HepG2 (cell line): ENCODE measurements around the gene TLK1. TPM values are rescaled to one million over a fixed set of nuclear protein-coding genes. Genes with fewer than 3 reads are reported as not detected.

ENCODE experiments used
- ATAC-seq: fragments of 200-7000 bp; cut with Tn5 transposase; 3 replicates; pipeline ENCODE4 v1.9.1; 2020; ENCODE audit warnings: mild to moderate bottlenecking, moderate library complexity
- BruUV-seq: library from RNA; stranded (reverse); fragments of 400-500 nt; replicated peaks from 2 replicates; lab custom pipeline; 2021; lab: Mats Ljungman, UMichigan
- CTCF ChIA-PET: fragments of 300-600 bp; formaldehyde crosslinking; extraction: SDS; loops from one replicate; lab custom pipeline; 2021; ENCODE audit warnings: low total read pairs, inconsistent platforms, low intra/inter-chr PET ratio; lab: Yijun Ruan, JAX
- POLR2A ChIA-PET: fragments of 350-600 bp; sonication (Branson Sonifier 250); formaldehyde crosslinking; loops from one replicate; lab custom pipeline; 2020; ENCODE audit warnings: antibody characterized with exemption, inconsistent platforms; lab: Yijun Ruan, JAX
- DNase-seq: peaks from one replicate; pipeline ENCODE4 v3.0.0-alpha.2; 2015; ENCODE audit warnings: low spot score
- FAIRE-seq: peaks from 3 replicates; lab custom pipeline; 2011; peaks lifted over from hg19 to GRCh38; lab: Jason Lieb, UNC
- H2AFZ ChIP-seq: one replicate; pipeline ENCODE4 v1.6.1; 2011; ENCODE audit warnings: low read length, inconsistent platforms
- H3K27ac ChIP-seq: fragments of 300-600 bp; 3 replicates; pipeline ENCODE4 v1.8.0; 2011; ENCODE audit warnings: mixed run types, mild to moderate bottlenecking, mixed read lengths, low read length, inconsistent platforms; ENCODE audit not compliant: insufficient read depth; ENCODE audit errors: extremely low read length
- H3K27me3 ChIP-seq, 2 experiments: fragments of 200-600 bp in 1 of 2; 2 replicates in 1 of 2; 3 replicates in 1 of 2; pipeline versions ENCODE4 v1.6.0 to v1.8.0; 2011; ENCODE audit warnings: low read length in 2 of 2, mild to moderate bottlenecking in 2 of 2, moderate library complexity in 2 of 2, inconsistent platforms in 1 of 2; ENCODE audit not compliant: insufficient read depth in 2 of 2, control insufficient read depth in 1 of 2
- H3K36me3 ChIP-seq, 2 experiments: fragments of 200-600 bp in 1 of 2; replicated peaks in 1 of 2; 2 replicates in 1 of 2; 3 replicates in 1 of 2; pipeline versions ENCODE4 v1.5.1 to v1.8.0; 2011; ENCODE audit warnings: low read length in 2 of 2, inconsistent platforms in 1 of 2; ENCODE audit not compliant: insufficient read depth in 2 of 2, control insufficient read depth in 1 of 2
- H3K4me1 ChIP-seq: 2 replicates; pipeline ENCODE4 v1.5.1; 2012; ENCODE audit warnings: low read length, inconsistent platforms; ENCODE audit not compliant: insufficient read depth
- H3K4me2 ChIP-seq: 2 replicates; pipeline ENCODE4 v1.6.0; 2011; ENCODE audit warnings: low read depth, low read length, inconsistent platforms
- H3K4me3 ChIP-seq, 3 experiments: fragments of 200-600 bp in 1 of 3; sonication (generic), shearing (Covaris generic) in 1 of 3; replicated peaks in 1 of 3; 2 replicates each; pipeline ENCODE4 v1.5.1; 2011 to 2016; ENCODE audit warnings: low read length in 3 of 3, inconsistent platforms in 2 of 3, low read depth in 2 of 3, mild to moderate bottlenecking in 2 of 3, control low read depth in 1 of 3, mixed read lengths in 1 of 3; ENCODE audit not compliant: insufficient read depth in 1 of 3
- H3K79me2 ChIP-seq: one replicate; pipeline ENCODE4 v1.6.1; 2011; ENCODE audit warnings: low read length, inconsistent platforms; ENCODE audit not compliant: insufficient read depth
- H3K9ac ChIP-seq: 2 replicates; pipeline ENCODE4 v1.6.0; 2011; ENCODE audit warnings: mild to moderate bottlenecking, low read depth, low read length, inconsistent platforms; ENCODE audit not compliant: insufficient read depth
- H3K9me3 ChIP-seq: 2 replicates; pipeline ENCODE4 v1.5.1; 2012; ENCODE audit warnings: mild to moderate bottlenecking, low read length
- H4K20me1 ChIP-seq: 2 replicates; pipeline ENCODE4 v1.6.0; 2011; ENCODE audit warnings: inconsistent platforms, mild to moderate bottlenecking, low read length, moderate library complexity; ENCODE audit not compliant: insufficient read depth
- ATF6 ChIP-seq: sonication (generic); formaldehyde crosslinking; conservative IDR thresholded peaks from 2 replicates; pipeline ENCODE4 v1.4.0; 2020; ENCODE audit warnings: missing genetic modification reagents
- FOXA1 ChIP-seq, 2 experiments: fragments of 450-650 bp in 1 of 2; sonication (generic) in 1 of 2; formaldehyde crosslinking in 1 of 2; IDR thresholded peaks; 2 replicates each; pipeline versions ENCODE4 v1.4.0 to v1.6.1; 2016 to 2020; ENCODE audit warnings: missing genetic modification reagents in 1 of 2
- MAFK ChIP-seq, 2 experiments: IDR thresholded peaks in 1 of 2; conservative IDR thresholded peaks in 1 of 2; 2 replicates each; pipeline ENCODE4 v1.6.1; 2011; ENCODE audit warnings: improper control_type of control experiment in 2 of 2, low read length in 2 of 2
- SAP130 ChIP-seq: IDR thresholded peaks from 2 replicates; pipeline ENCODE4 v1.6.1; 2016; ENCODE audit warnings: low read depth
- ZBTB43 ChIP-seq: sonication (generic); formaldehyde crosslinking; conservative IDR thresholded peaks from 2 replicates; pipeline ENCODE4 v1.4.0; 2020; ENCODE audit warnings: missing genetic modification reagents
- ZMAT3 ChIP-seq: sonication (generic); formaldehyde crosslinking; conservative IDR thresholded peaks from 2 replicates; pipeline ENCODE4 v1.7.0; 2021; ENCODE audit warnings: missing genetic modification reagents
- ZNF772 ChIP-seq: sonication (generic); formaldehyde crosslinking; IDR thresholded peaks from 2 replicates; pipeline ENCODE4 v1.5.0; 2020; ENCODE audit warnings: mild to moderate bottlenecking, missing genetic modification reagents
- WGBS: methylation state at CpG from one replicate; pipeline ENCODE4 v1.1.6; 2017; ENCODE audit warnings: low lambda C conversion rate; 5-methylcytosine and 5-hydroxymethylcytosine counted together
- in situ Hi-C: cut with HindIII; loops from 2 replicates; pipeline ENCODE4 v1.10.0; 2017; ENCODE audit warnings: low pct_unique_long_range_greater_than_20kb; ENCODE audit not compliant: extremely low pct_ligation_motif_present
- intact Hi-C: fragments of 100-400 bp; cut with micrococcal nuclease; formaldehyde crosslinking; loops from one replicate; pipeline ENCODE4 v1.10.0; 2022; ENCODE audit not compliant: unreplicated experiment
- polyA plus RNA-seq, 8 experiments: library from polyadenylated mRNA; depleted of rRNA in 3 of 8; stranded (reverse) in 7 of 8; unstranded in 1 of 8; fragments of >200 nt; fragmentation: Illumina TruSeq in 4 of 8; extraction: Trizol in 4 of 8; gene quantifications; 2 replicates each; pipeline versions ENCODE4 v1.2.1 to v1.2.3, GENCODE V29; 2011 to 2016; ENCODE audit warnings: low read depth in 4 of 8, missing spikeins in 1 of 8, mixed read lengths in 1 of 8; ENCODE audit not compliant: insufficient read depth in 1 of 8
- total RNA-seq, 5 experiments: library from RNA; depleted of rRNA; stranded (reverse); fragments of >200 nt; fragmentation: Illumina TruSeq; extraction: Trizol; gene quantifications; 2 replicates each; pipeline ENCODE4 v1.2.3, GENCODE V29; 2016; ENCODE audit warnings: low read depth in 1 of 5

Gene TLK1
- total and polyA plus RNA-seq, 2 of the 13 experiments (the other 11 are each of a cell fraction or from before 2014, with no cell fraction given), result 16.8 to 28.7 TPM

GRCh38 chr2:171142398-171142797, 18.3 kb downstream of the TLK1 start:
- Histone ChIP-seq H3K27me3 (no peaks in the 10 kb centered on the region), H3K9ac (no peak overlapping the region), H3K9me3 (no peaks in the 10 kb centered on the region), H3K4me2 (no peak overlapping the region), H3K4me1 (peaks cover 72% of the 10 kb centered on the region), H3K4me3 (no peak overlapping the region), H3K27ac (no peak overlapping the region), H4K20me1 (peaks cover 37% of the 10 kb centered on the region), H3K79me2 (peaks cover 98% of the 10 kb centered on the region), H2AFZ (no peak overlapping the region), H3K36me3 (0 out of 5 replicates have a peak, but pooled peaks cover 0 to 2% of the 10 kb centered on the region in 2 experiments)
- FAIRE-seq (no peak), DNase-seq (no peak), ATAC-seq (no peak)
- 94% methylated on average over 3 of the region's 3 CpGs for WGBS
- BruUV-seq, result no TSS peak
- ChIA-PET POLR2A (no interaction called here), CTCF (no interaction called here)
- TF ChIP-seq MAFK (conservative IDR thresholded peaks at IDR 0.05 in 1 of 2, IDR thresholded peaks at IDR 0.05 in 1 of 2; ENCODE audit: low read length in 2 of 2) (0 out of 4 replicates have a peak, but pooled peaks have one; percentile 1 to 13), FOXA1 (IDR thresholded peaks at IDR 0.05) (no peak), FOXA1 (CRISPR knock-in tag; IDR thresholded peaks at IDR 0.05) (no peak)
- intact Hi-C loops, result no loop called here
- in situ Hi-C loops, result no loop called here

- Histone ChIP-seq H2AFZ (no peak overlapping the region), H3K79me2 (peaks cover 98% of the 10 kb centered on the region), H3K4me2 (no peak overlapping the region), H3K4me1 (peaks cover 73% of the 10 kb centered on the region), H4K20me1 (peaks cover 34% of the 10 kb centered on the region; the same call in 1 of the 2 replicates), H3K27me3 (no peaks in the 10 kb centered on the region), H3K27ac (no peak overlapping the region), H3K36me3 (0 out of 5 replicates have a peak, but pooled peaks cover 0 to 2% of the 10 kb centered on the region in 2 experiments), H3K9ac (no peak overlapping the region), H3K4me3 (no peak overlapping the region), H3K9me3 (no peaks in the 10 kb centered on the region)
- ChIA-PET POLR2A (interaction anchor here (0.8 to 1.4 kb wide), 2 partner anchors 19 to 293 kb away, joined by 3 to 5 read pairs; partner anchors contain the start of genes DCAF17, METTL8 and TLK1), CTCF (no interaction called here)
- intact Hi-C loops (no loop called here), in situ Hi-C loops (no loop called here)
- ATAC-seq (peak; percentile 74), FAIRE-seq (no peak), DNase-seq (no peak)
- WGBS, result 95% methylated on average over 1 of the region's 1 CpG
- no TSS peak for BruUV-seq
- no peak for TF ChIP-seq SAP130 (CRISPR knock-in tag)
- no peak for TF ChIP-seq ZMAT3 (CRISPR knock-in tag)
- TF ChIP-seq ZNF772, result no peak
- TF ChIP-seq ATF6, result no peak
- TF ChIP-seq ZBTB43, result no peak
Observed at GRCh38 chr2:171141320-171141719, 19.4 kb downstream of the TLK1 start.
